ENCODE measurements around the gene LDB3. TPM values are rescaled to one million over a fixed set of nuclear protein-coding genes. Genes with fewer than 3 reads are reported as not detected.
"Not testable (repeated sequence)": the region's sequence is repeated elsewhere in the genome, so short reads cannot be mapped to it uniquely, and the experiment has no call there.

Gene LDB3, protein sequence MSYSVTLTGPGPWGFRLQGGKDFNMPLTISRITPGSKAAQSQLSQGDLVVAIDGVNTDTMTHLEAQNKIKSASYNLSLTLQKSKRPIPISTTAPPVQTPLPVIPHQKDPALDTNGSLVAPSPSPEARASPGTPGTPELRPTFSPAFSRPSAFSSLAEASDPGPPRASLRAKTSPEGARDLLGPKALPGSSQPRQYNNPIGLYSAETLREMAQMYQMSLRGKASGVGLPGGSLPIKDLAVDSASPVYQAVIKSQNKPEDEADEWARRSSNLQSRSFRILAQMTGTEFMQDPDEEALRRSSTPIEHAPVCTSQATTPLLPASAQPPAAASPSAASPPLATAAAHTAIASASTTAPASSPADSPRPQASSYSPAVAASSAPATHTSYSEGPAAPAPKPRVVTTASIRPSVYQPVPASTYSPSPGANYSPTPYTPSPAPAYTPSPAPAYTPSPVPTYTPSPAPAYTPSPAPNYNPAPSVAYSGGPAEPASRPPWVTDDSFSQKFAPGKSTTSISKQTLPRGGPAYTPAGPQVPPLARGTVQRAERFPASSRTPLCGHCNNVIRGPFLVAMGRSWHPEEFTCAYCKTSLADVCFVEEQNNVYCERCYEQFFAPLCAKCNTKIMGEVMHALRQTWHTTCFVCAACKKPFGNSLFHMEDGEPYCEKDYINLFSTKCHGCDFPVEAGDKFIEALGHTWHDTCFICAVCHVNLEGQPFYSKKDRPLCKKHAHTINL
- 2.6 and 2.9 TPM in 2 replicates for polyA plus RNA-seq (2014; cell fraction: cytosol; rRNA removed)
- polyA plus RNA-seq (2014; cell fraction: nucleus; rRNA removed), result 1.5 and 2.6 TPM in 2 replicates

DNA sequence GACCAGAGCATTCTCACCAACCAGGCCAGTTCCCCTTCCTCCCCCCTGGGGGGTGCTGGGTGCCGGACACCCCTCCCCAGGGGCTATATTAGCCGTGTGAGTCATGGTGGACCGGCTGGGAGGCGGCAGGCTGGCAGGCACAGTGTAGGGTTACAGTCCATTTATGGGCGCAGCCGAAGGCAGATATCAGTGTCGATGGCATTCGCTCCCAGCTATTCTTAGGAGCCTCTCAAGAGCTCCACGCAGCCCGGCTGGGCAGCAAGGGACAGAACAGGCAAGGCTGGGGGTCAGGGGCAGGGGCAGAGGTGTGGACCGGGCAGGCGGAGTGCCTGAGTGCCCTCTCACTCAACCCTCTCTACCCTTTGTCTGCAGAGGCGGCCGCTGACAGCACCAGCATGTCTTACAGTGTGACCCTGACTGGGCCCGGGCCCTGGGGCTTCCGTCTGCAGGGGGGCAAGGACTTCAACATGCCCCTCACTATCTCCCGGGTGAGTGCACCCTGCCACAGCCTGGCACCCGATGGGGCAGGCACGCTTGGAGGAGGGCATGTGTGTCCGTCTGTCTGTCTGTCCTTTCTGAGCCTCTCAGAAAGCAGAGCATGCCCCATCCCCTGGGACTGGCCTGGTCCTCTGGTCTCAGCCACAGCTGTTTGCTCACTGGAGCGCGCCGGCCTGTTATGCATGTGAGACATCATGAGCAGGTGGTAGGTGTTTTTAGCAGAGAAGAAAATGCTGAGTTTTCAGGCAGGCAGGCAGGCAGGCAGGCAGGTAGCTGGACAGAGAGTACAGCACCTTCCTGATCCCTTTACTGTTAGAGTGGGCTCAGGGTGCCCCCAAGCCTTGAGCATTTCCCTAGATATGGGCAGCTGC is at the start of gene LDB3:
Gene LDB3 (plus strand): TSS at position 215 of the 869 bp plus-strand sequence. CDS start 181 bp downstream, at position 396.
- peak; percentile 84 for DNase-seq (ENCODE audit: low spot score)

DNA sequence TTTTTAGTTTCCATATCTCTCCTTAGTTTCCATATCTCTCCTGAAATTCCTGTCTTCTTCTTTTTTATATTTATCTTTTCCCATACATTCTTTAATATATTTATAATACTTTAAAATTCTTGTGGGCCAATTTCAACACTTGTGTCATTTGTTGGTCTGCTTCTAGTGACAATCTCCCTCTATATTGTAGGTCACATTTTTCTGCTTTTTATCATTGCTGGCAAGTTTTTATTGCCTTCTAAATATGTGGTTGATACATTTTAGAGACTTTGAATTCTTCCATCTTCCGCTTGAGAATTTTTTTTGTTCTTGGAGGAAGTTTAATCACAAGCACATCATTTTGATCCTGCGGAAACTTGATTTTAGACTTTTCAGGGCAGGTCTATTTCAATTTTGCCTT is 40.0 kb upstream of the LDB3 start:
- DNase-seq (ENCODE audit: low spot score), result no peak

DNA sequence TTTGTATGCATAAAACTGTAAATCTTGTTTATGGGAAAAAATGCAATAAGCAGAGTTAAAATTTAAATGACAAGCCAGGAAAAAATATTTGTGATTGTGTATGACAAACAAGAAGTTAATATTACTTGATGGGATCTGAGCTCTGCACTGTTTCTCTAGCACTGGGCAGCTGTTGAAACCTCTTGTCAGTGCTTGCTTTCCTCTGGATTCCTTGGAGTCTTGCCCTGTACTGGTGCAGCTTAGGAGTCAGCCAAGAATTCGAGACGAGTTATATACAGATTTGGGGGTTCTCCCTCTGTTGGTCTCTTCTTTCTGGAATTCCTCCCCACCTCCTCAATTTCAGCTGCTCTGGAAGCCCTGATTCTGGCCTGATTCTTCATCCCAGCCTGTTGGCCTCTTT is 38.2 kb upstream of the LDB3 start:
- DNase-seq (ENCODE audit: low spot score), result no peak

DNA sequence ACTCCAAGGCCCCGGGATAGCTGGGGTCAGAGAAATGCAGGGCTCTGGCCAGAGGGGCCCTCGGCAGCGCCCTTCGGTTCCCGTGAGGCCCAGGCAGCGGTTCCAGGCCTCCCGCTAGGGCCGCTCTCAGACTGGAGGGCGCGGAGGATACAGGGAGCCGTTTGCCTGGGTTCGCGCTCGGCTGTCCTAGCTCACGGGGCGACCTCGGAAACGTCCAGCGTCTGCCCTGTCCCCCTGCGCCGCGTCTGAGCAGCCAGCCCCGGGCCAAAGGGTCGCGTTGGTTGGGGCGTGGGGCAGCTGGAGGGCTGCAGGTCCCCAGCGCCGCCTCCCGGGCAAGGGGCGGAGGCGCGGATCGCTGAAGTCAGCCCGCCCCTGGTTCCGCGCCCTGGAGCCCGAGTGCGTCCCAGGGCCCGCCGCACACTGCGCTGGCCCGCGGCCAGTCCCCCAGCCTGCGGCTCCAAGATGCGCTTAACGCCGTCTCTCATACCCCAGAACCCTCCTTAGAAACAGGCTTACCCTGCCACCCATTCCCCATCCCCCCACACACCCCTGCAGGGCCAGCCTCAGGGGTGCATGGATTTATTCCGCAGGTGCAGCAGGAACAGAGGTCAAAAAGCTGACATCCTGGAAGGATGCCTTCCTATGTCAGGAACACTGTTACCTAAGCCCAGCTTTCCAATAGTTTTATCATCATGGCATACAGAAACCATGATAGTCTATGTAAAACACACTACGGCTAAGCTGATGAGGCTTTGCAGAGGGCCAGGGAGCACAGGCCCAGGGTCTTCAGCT is 36.1 kb upstream of the LDB3 start:
- DNase-seq (ENCODE audit: low spot score), result no peak

DNA sequence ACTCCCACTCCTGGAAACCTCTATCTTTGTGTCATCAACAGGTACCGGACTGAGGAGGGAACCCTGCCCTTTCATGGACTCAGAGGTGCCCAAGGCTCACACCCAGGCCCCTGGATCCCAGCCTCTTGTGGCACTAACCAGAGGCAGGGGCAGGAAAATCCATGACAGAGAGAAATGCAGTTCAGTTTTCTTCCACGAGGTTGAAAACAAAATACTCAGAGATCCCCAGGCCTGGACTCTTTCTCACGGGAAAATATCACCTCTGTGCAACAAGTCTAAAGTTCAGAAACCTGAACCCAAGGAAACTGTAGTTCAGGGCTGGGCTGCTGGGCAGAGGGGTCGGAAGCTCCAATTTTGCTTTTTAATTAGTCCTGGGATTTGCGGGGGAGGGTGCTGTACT is 35.4 kb upstream of the LDB3 start:
- DNase-seq (ENCODE audit: low spot score), result no peak

DNA sequence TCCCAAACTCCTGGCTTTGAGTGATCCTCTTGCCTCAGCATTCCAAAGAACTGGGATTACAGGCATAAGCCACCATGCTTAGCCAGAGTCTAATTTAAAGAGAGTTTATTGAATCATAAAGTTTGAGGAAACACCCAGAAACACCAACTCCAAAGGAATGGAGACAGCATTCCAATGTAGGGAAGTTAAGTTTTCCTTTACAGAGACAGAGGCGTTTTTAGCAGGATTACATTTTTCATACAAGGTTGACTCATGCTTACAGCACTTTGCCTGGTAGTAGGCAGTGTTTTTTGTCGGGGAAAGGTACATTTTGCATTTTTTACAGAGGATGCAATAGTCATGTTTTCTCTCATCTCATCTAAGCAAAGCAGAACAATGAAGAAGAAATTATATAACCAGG is 32.9 kb upstream of the LDB3 start:
- no peak for DNase-seq (ENCODE audit: low spot score)

DNA sequence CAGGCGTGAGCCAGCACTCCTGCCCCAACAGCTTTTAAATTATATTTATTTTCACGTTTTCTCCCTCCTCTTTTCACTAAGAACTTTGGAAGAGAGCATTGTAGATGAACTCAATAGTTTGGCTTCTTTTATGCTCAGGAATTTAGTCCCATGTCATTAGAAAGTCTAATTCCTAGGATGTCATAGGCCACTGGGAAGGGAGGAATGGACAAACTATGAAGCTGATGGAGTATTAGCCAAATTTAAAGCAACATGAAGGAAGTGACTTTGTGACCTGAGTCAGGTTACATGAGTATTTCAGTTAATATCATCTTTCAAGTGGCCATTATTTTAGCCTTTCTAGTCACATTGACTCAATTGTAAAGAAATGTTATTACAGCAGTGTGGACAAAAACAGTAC is 32.0 kb upstream of the LDB3 start:
- no peak for DNase-seq (ENCODE audit: low spot score)

DNA sequence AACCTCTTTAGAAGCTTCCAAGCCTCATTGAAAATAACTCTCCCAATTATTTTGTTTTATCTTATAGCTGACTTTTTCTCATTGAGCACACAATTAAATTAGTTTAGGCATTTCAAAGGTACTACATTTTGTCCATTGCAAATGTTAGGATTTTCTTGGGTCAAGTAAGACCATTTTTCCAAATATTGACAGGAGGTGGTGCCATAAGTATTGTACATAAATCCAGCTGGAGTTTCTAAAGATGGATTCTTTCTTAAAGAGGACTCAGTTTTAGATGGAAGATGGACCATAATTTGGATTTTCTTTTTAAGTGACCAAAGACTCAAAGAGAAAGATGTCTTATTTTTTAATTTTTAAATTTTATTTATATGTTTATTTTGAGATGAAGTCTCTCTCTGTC is 26.3 kb upstream of the LDB3 start:
- DNase-seq (ENCODE audit: low spot score), result no peak

DNA sequence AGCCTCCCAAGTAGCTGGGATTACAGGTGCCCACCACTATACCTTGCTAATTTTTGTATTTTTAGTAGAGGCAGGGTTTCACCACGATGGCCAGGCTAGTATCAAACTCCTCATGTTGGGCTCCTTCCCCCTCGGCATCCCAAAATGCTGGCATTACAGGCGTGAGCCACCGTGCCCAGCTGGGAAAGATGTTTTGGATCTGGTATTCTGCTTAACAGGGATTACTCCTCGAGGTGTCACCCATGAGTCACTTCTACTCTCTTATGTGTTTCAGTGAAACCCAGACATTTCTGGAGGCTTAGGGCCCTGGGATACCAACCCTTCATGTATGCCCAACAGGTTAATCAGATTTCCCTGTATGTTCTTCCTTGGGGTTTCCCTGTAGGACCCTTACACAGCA is 25.8 kb upstream of the LDB3 start:
- no peak for DNase-seq (ENCODE audit: low spot score)

DNA sequence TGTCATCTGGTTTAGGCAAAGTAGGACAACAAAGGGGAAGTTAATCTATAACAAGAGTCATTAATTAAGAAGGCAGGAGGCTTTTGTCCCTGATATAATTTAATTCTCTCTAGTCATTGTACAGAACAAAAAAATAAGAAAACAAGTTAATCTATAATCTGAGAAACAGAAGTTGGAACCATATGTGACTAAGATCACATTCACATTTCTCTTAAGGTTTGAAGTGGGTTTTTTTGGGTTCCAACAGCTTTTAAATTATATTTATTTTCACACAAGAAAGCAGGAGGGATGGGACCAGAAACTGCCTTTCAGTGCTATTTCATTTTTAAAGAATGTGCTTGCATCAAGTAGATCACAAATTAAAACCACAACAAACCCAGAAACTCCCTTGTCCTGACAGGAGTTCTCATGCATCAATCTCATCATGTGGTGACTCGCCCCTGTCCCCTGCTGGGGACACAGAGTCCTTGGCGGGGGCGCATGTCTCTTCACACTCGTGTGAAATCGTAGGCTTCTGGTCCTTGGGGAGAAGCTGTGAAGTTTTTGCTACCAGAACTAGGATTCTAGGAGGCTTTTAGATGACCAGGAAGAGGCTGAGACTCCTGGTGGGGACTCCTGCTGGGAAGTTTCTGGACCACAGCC is 24.0 kb upstream of the LDB3 start:
- DNase-seq (ENCODE audit: low spot score), result no peak

DNA sequence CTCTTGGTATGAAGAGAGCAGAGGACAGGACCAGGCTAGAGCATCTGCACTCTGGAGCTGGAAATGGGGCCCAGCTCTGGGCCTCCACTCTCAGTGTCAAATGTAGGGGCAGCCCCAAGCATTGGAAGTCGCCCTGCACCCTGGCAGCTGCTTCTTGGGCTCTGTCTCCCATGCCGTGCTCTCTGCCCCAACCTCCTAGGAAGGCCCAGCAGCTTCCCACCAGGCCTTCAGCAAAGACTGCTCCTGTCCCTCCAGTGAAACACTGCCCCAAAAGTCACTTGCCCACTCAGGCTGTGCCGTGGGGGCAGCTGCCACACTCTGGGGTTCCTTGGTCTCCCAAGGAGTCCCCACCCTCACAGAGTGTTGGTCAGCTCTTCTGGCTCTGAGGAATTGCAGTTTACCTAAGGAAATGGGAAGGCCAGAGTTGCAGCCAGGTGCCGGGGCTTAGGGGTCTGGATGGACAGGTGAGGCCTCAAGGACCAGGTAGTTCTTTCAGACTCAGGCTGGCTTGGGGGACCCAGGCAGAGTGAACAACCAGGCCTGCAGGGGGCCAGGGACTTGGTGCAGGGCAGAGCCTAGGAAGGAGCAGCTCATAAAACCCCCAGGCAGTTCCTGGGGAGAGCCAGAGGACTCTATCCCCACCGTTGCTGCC is 23.4 kb upstream of the LDB3 start:
- no peak for DNase-seq (ENCODE audit: low spot score)

DNA sequence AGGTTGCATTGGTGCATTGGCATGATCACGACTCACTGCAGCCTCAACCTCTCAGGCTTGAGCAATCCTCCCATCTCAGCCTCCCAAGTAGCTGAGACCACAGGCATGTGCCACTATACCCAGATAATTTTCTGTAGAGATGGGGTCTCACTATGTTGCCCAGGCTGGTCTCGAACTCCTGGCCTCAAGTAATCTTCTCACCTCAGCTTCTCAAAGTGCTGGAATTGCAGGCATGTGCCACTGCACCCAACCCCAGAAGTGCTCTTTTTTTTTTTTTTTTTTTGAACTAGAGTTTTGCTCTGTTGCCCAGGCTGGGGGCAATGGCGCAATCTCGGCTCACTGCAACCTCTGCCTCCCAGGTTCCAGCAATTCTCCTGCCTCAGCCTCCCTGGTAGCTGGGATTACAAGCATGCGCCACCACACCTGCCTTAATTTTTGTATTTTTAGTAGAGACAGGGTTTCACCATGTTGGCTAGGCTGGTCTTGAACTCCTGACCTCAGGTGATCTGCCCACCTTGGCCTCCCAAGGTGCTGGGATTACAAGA is 22.6 kb upstream of the LDB3 start:
- DNase-seq (ENCODE audit: low spot score), result not testable (repeated sequence)

DNA sequence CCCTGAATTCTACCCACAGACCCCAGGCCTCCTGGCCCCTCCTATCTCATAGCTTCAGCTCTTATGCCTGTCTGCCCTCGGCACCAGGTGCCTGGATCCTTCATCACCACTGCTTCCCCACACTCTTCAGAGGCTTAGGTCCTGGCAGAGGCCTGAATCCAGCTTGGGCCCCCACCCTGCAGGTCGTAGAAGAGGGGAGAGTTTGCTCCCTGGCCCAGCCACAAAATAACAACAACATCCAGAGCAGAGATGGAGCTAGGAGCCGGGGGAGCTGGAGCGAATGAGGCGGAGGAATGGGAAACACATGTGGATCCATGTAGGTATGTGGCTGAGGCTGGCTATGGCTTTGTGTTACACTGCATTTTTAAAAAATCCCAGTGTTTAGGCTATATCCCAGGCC is 21.8 kb upstream of the LDB3 start:
- DNase-seq (ENCODE audit: low spot score), result no peak

DNA sequence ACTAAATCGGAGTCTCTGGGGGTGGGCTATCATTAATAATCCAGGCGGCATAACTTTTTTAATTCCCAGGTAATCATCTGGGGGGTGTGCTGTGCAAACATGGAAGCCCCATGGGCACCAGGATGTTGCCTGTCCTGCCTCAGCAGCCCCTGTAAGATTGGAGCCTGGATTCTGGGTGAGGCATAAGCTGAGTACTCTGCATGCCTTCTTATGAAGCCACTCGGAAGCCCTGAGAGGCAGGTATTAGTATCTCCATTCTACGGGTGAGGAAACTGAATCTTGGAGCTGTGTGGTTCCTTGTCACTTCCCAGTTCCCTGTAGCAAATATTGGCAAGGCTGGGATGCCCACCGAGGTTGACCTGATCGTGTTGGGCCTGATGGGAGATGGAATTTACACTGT is 21.4 kb upstream of the LDB3 start:
- no peak for DNase-seq (ENCODE audit: low spot score)

DNA sequence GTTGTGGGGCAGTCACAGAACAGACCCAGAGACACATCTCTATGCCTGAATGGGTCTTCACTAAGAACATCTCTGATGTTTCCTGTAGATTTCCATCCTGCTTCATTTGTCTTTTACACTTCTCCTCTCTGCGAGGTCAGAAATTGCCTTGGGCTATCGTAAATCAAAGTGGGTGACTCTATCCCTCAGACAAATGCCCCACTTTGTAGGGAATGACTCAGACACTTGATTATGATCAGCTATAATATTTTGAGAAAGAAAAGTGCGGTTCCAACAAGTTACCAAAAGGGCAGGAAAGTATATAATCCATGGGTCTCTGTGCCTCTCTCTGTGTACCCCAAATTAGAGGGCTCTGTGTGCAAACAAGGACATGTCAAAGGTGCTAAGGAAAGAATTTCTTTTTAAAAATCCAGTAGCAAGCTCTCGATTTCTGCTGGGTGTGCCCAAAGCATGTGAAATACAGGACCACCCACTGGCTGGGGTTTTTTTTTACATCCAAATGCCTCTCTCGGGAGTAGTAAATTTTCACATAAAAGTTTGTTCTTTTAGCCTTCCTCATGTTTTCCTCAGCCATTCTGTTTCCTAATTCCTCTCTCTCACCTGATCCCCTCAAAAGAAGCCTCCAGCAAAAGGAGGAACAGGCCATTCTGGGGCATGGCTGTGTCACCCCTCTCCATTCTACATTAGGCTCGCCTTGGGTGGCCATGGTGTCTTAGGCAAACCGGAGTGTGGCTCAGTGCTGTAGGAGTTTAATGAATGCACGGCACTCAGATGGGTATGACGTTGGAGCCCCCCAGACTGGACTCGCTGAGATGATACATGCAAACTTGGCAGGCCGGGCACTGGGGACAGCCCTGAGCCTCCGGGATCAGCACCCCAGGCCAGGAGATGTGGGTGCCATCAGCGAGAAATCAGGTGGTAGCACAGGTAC is 20.3 kb upstream of the LDB3 start:
- DNase-seq (ENCODE audit: low spot score), result no peak

DNA sequence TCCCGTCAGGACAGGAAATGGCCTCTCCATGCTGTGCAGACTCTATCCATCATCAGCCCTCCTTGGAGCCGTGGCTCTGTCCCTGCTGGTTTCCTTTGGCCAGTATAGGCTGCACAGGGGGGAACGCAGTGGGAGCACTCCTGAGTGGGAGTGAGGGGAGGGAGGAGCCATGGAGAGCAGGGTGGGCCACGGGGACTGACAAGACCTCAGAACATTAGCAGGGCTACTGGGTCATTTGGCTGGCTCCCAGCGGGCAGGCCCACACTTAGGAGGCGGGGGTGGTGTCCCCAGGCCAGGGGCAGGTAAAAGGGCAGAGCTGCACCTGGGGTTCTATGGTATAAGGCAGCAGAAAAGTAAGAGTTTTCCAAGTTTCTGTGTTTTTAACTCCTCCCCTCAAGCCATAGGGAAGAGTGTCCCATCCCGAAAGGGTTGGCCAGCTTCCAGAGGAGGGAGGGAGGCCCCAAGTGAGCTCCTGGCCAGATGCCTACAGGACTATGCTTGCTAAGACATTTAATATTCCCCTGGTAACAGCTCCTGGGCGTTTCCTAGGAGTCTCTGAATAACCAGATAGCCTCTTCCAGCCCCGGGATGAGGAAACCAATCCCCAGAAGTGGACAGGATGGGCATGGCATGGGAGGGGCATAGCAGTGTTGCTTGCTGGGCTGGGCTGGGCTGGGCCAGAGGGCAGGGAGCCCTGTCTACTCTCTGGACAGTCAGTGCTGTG is 19.4 kb upstream of the LDB3 start:
- DNase-seq (ENCODE audit: low spot score), result no peak

DNA sequence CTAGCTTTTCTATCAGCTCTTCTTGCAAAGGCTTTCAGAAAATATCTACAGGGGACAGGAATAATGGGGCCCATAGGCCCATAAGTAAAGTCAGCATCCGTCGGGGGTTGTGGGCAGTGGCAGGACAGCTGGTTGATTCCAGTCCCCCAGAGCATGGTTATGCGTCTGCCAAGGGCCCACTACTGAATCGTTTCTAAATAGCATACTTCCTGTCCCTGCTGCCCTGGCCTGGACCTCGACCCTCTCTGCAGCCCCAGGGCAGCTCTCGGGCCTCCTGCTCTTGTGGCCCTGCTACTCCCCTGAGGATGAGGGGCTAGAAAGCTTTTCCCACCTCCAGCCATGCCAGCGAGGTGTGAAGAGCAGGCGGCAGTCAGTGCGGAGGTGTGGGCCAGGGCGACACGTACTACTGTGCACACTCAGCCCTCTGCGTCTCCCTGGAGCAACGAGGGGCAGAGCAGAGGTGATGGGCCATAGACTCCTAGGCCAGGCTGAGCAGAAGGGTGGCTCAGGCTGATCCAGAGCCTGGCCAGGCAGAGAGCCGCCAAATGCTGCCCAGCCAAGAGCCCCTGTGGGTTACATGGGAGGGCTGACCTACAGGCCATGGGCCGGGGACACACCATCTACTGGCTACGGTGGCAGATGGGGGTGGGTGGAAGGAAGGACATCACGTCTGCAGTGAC is 18.7 kb upstream of the LDB3 start:
- no peak for DNase-seq (ENCODE audit: low spot score)

Measured in SK-N-DZ (cell line).